ES-I3 (cell line): ENCODE data around the gene DIPK1C.

ENCODE experiments used
- H3K36me3 ChIP-seq: 2 replicates; pipeline ENCODE4 v1.6.1; 2013; ENCODE audit warnings: mild to moderate bottlenecking, low read length, control low read depth, moderate library complexity; ENCODE audit not compliant: insufficient read depth
- H3K4me1 ChIP-seq: 2 replicates; pipeline ENCODE4 v1.6.1; 2013; ENCODE audit warnings: mild to moderate bottlenecking, control low read depth, low read length; ENCODE audit not compliant: insufficient read depth
- H3K9ac ChIP-seq: 2 replicates; pipeline ENCODE4 v1.6.1; 2013; ENCODE audit warnings: low read depth, mild to moderate bottlenecking, low read length, moderate library complexity
- H3K9me3 ChIP-seq: 2 replicates; pipeline ENCODE4 v1.6.1; 2013; ENCODE audit warnings: mild to moderate bottlenecking, low read length, moderate library complexity; ENCODE audit not compliant: control insufficient read depth, insufficient read depth

The DIPK1C gene

GRCh38 chr18:74388227-74388626 is 68.9 kb downstream of the DIPK1C start:
- H3K4me1 ChIP-seq: no peaks in the 10 kb centered on the region
- no peak overlapping the region for H3K9ac ChIP-seq
- no peaks in the 10 kb centered on the region for H3K9me3 ChIP-seq
- H3K36me3 ChIP-seq: no peaks in the 10 kb centered on the region

GRCh38 chr18:74387383-74387782 is 69.7 kb downstream of the DIPK1C start:
- no peaks in the 10 kb centered on the region; the same call in 1 of the 2 replicates for H3K9me3 ChIP-seq
- H3K9ac ChIP-seq: no peak overlapping the region
- no peaks in the 10 kb centered on the region for H3K4me1 ChIP-seq
- no peaks in the 10 kb centered on the region for H3K36me3 ChIP-seq
